HG03135 (cell line): ENCODE results near the gene TTLL3.
"Not testable (repeated sequence)": the region's sequence is repeated elsewhere in the genome, so short reads cannot be mapped to it uniquely, and the experiment has no call there.

ENCODE experiments used
- ATAC-seq: cut with Tn5 transposase; IDR thresholded peaks from one replicate; pipeline ENCODE4 v1.9.1; 2021; ENCODE audit warnings: mild to moderate bottlenecking, moderate library complexity; ENCODE audit not compliant: unreplicated experiment

The TTLL3 gene

GRCh38 chr3:9864200-9864927, 54.3 kb downstream of the TTLL3 start:
- ATAC-seq, result no peak

GRCh38 chr3:9865125-9865637, 55.1 kb downstream of the TTLL3 start:
- ATAC-seq, result not testable (repeated sequence)

- ATAC-seq, result no peak
These were observed 56.6 kb downstream of the TTLL3 start for GRCh38 chr3:9866639-9867038.

- no peak for ATAC-seq
These were observed 57.0 kb downstream of the TTLL3 start for GRCh38 chr3:9867106-9867505.

GRCh38 chr3:9869955-9870354, 59.9 kb downstream of the TTLL3 start:
- ATAC-seq, result no peak

- no peak for ATAC-seq
These were observed 60.9 kb downstream of the TTLL3 start for GRCh38 chr3:9870978-9871377.

- ATAC-seq, result not testable (repeated sequence)
These were observed 62.0 kb downstream of the TTLL3 start for GRCh38 chr3:9872067-9872466.

- no peak for ATAC-seq
These were observed 65.4 kb downstream of the TTLL3 start for GRCh38 chr3:9875448-9875847.

GRCh38 chr3:9876255-9876654, 66.2 kb downstream of the TTLL3 start:
- ATAC-seq, result not testable (repeated sequence)

- no peak for ATAC-seq
These were observed 66.9 kb downstream of the TTLL3 start for GRCh38 chr3:9876991-9877390.

GRCh38 chr3:9878700-9879099, 68.6 kb downstream of the TTLL3 start:
- ATAC-seq, result no peak

- ATAC-seq, result no peak
These were observed 69.9 kb downstream of the TTLL3 start, which contains the start of gene CIDEC for GRCh38 chr3:9879830-9880549. Gene CIDEC, minus strand, starts transcription at chr3:9880253. Its CDS starts 1,767 bp downstream, at chr3:9878486.

GRCh38 chr3:9881441-9881840, 71.4 kb downstream of the TTLL3 start:
- ATAC-seq, result no peak

GRCh38 chr3:9883706-9884554, 73.9 kb downstream of the TTLL3 start:
- no peak for ATAC-seq

GRCh38 chr3:9884555-9885165, 74.6 kb downstream of the TTLL3 start:
- ATAC-seq, result no peak
